ENCODE results near the gene MAJIN.

MAJIN gene, protein sequence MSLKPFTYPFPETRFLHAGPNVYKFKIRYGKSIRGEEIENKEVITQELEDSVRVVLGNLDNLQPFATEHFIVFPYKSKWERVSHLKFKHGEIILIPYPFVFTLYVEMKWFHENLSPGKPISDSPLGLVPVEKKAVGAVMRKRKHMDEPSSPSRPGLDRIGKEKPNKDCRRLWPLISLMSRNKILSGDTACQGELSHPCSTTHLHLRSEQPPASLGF

DNA sequence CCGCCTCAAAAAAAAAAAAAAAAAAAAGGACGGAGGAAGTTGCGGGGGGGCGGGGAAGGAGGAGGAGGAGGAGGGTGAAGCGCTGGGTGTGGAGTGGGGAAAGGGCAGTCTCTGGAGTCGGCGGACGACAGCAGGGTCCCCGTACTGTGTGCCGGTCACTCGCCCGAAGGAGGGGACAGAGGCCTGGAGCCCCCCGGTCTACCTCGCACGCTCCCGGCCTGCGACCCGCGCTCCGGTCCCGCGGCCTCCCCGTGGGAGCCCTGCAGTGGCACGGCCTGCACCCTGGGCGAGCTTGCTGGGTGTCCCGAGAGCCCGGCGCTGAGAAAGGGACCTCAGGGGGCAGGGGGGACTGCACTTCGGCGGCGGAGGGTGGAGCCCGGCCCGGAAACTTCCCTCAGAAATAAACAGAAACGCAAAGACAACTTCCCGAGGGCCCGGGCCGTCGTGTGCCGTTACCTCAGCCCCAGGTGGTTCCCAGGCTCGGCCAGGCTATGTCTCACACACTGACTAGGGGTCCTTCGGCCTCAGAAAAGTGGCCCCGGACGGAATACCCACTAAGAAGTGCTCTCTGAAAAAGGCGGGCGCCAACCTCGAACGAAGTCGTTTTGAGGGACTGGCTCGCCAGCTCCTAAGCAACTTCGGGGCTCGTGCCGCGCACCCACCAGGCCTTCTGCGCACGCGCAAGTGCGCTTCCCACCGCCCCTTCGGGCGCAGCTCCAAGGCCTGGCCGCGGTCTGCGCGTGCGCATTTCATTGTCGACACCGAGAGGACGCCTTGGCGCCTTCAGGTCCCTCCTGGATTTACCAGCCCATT is at the start of gene MAJIN:
Gene MAJIN (minus strand): TSS at position 688 of the 813 bp plus-strand sequence. CDS start 12,703 bp downstream, outside the sequence.
- TF ChIP-seq, protein P1, sequence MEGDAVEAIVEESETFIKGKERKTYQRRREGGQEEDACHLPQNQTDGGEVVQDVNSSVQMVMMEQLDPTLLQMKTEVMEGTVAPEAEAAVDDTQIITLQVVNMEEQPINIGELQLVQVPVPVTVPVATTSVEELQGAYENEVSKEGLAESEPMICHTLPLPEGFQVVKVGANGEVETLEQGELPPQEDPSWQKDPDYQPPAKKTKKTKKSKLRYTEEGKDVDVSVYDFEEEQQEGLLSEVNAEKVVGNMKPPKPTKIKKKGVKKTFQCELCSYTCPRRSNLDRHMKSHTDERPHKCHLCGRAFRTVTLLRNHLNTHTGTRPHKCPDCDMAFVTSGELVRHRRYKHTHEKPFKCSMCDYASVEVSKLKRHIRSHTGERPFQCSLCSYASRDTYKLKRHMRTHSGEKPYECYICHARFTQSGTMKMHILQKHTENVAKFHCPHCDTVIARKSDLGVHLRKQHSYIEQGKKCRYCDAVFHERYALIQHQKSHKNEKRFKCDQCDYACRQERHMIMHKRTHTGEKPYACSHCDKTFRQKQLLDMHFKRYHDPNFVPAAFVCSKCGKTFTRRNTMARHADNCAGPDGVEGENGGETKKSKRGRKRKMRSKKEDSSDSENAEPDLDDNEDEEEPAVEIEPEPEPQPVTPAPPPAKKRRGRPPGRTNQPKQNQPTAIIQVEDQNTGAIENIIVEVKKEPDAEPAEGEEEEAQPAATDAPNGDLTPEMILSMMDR (IDR thresholded peaks at IDR 0.05; ENCODE audit: insufficient read depth, low read depth, low read length, missing control alignments): no peak
- peak; percentile 96 for DNase-seq (ENCODE audit: low read depth)
- peak within 1 kb of the TSS; percentile 67 for H3K4me3 ChIP-seq (ENCODE audit: low read depth, low read length)

DNA sequence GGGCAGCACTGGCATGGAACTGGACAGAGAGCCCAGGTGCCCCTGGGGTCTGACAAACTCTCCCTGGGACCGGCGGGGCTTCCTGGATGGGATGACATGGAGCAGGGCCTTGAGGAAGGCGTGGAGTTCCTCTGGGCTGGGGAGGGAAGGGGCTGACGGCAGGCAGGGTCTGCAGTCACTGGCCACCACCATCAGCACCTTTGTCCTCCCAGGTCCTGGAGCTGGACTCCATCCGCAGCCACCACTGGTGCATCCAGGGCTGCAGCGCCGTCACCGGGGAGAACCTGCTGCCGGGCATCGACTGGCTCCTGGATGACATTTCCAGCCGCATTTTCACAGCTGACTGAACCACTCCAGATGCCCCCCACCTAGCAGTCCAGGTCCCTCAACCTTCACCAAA is 49.6 kb upstream of the MAJIN start:
- no peak for DNase-seq (ENCODE audit: low read depth)
- TF ChIP-seq, protein P1 (IDR thresholded peaks at IDR 0.05; ENCODE audit: insufficient read depth, low read depth, low read length, missing control alignments): no peak
- H3K4me3 ChIP-seq (ENCODE audit: low read depth, low read length): no peak overlapping the region

DNA sequence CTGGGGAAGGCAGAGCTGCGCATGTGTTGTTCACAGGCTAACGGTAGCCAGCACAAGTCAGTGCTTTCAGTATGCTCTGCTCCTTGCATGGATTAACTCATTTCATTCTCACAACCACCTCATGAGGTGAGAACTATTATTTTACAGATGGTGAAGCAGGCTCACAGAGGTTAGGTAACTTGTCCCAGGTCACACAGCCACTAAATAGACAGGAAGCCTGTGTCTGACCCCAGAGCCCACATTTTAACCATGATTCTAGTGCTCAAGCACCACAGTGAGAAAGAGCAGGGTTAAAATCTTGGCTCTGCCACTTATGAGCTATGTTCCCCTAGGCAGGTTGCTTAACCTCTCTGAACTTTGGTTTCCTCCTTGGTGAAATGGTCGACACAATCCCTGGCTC is 49.1 kb upstream of the MAJIN start:
- no peak for DNase-seq (ENCODE audit: low read depth)
- TF ChIP-seq, protein P1 (IDR thresholded peaks at IDR 0.05; ENCODE audit: insufficient read depth, low read depth, low read length, missing control alignments): no peak
- H3K4me3 ChIP-seq (ENCODE audit: low read depth, low read length): no peak overlapping the region

DNA sequence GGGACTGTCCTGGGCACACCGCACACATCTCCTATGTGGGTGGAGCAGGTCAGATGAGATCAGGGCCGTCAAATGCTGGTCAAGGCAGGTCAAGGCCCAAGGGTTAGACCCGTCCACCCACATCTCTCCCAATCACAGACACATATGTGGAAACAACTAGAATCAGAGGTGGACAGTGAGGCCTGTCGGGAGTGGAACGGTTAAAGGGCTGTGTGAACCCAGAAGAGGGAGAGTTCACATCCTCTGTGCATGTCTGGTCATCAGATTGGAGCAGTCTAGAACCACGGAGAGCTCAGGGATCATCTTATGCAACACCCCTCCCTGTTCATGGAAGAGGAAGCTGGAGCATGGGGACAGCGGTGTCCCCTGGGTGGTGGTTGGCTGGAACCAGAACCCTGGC is 47.9 kb upstream of the MAJIN start:
- no peak for DNase-seq (ENCODE audit: low read depth)
- no peak overlapping the region for H3K4me3 ChIP-seq (ENCODE audit: low read depth, low read length)
- TF ChIP-seq, protein P1 (IDR thresholded peaks at IDR 0.05; ENCODE audit: insufficient read depth, low read depth, low read length, missing control alignments): no peak

DNA sequence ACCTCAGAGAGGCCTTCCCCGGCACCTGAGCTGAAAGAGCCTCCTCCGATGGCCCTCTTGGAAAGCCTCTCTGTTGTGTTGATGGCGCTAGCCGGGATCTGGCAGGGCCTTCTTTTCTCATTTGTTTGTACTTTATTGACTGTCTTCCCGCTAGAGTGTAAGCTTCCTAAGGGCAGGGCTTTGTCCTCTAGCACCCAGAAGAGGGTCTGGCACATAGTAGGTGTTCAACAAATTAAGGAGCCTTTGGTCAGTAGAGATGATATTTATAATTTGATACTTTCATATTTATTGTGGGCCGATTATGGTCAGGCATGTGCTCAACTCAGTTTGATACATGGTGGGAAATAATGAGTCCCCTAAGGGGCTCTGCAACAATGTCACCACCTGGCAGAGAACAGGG is 46.0 kb upstream of the MAJIN start:
- H3K4me3 ChIP-seq (ENCODE audit: low read depth, low read length): no peak overlapping the region
- no peak for DNase-seq (ENCODE audit: low read depth)
- TF ChIP-seq, protein P1 (IDR thresholded peaks at IDR 0.05; ENCODE audit: insufficient read depth, low read depth, low read length, missing control alignments): no peak

DNA sequence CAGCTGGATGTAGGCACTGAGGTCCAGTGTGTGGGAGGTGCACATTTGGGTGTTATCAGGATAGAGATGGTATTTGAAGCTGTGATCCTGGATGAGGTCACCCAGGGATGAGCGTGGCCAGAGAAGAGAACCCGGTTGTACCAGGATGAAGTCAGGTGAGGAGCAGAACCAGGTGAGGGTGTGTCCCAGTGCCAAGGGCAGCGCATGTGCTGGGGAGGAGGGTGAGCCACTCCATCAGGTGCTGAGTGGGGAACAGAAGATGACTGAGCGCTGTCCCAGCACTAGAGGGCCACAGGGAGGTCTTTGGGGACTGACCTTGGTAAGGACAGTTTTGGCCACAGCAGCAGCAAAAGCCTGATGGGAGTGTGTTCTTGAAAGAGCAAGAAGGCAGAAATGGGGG is 44.8 kb upstream of the MAJIN start:
- TF ChIP-seq, protein P1 (IDR thresholded peaks at IDR 0.05; ENCODE audit: insufficient read depth, low read depth, low read length, missing control alignments): no peak
- no peak overlapping the region for H3K4me3 ChIP-seq (ENCODE audit: low read depth, low read length)
- DNase-seq (ENCODE audit: low read depth): peak; percentile 35

Data from GM12865 (cell line).